GM12872 (cell line): ENCODE results near the gene KCNE1.
A peak's percentile ranks its signal among the peaks of the same experiment; 100 is the strongest.

ENCODE experiments used
- CTCF ChIP-seq: IDR thresholded peaks from 3 replicates; pipeline ENCODE4 v1.5.1; 2011; ENCODE audit warnings: low read depth, mild to moderate bottlenecking, low read length, moderate library complexity; ENCODE audit not compliant: insufficient read depth

The KCNE1 gene

GRCh38 chr21:34511181-34511580 is 829 bp downstream of the KCNE1 start:
- TF ChIP-seq CTCF, result no peak

GRCh38 chr21:34510148-34511142 is 1.6 kb downstream of the KCNE1 start:
- TF ChIP-seq CTCF, result peak; percentile 78

GRCh38 chr21:34509151-34509550 is 2.9 kb downstream of the KCNE1 start:
- peak; percentile 51; the same call in 2 of the 3 replicates for TF ChIP-seq CTCF

GRCh38 chr21:34504595-34504994 is 7.4 kb downstream of the KCNE1 start:
- TF ChIP-seq CTCF, result no peak

GRCh38 chr21:34502480-34503106 is 9.4 kb downstream of the KCNE1 start:
- TF ChIP-seq CTCF, result no peak

GRCh38 chr21:34501716-34502115 is 10.3 kb downstream of the KCNE1 start:
- TF ChIP-seq CTCF, result no peak

- TF ChIP-seq CTCF, result no peak
These were observed 11.8 kb downstream of the KCNE1 start for GRCh38 chr21:34500191-34500590.
